ENCODE measurements around the gene ELK4. TPM values are rescaled to one million over a fixed set of nuclear protein-coding genes. Genes with fewer than 3 reads are reported as not detected.

The ELK4 gene, protein sequence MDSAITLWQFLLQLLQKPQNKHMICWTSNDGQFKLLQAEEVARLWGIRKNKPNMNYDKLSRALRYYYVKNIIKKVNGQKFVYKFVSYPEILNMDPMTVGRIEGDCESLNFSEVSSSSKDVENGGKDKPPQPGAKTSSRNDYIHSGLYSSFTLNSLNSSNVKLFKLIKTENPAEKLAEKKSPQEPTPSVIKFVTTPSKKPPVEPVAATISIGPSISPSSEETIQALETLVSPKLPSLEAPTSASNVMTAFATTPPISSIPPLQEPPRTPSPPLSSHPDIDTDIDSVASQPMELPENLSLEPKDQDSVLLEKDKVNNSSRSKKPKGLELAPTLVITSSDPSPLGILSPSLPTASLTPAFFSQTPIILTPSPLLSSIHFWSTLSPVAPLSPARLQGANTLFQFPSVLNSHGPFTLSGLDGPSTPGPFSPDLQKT
- 10 to 100 TPM in 4 of 5 donors, 1 to 10 TPM in 1; 8.0 to 38.7 (median 18.1) TPM for total RNA-seq
- polyA plus RNA-seq: 1 to 10 TPM; 3.5 to 4.1 (median 4.0) TPM
- long read RNA-seq, donor 1: 0 reads
- long read RNA-seq, donor 2, full-length matches to known transcripts: 9 of 18 reads
- long read RNA-seq, donor 2, partial matches to known transcripts: 9 of 18 reads
- long read RNA-seq, donor 2, other reads (novel, unspliced or antisense): 0 of 18 reads
- long read RNA-seq, donor 3, partial matches to known transcripts: 5 of 5 reads
- long read RNA-seq, donor 3, other reads (novel, unspliced or antisense): 0 of 5 reads
- long read RNA-seq, donor 4: 0 reads
- long read RNA-seq, donor 5, full-length matches to known transcripts: 1 of 95 reads
- long read RNA-seq, donor 5, partial matches to known transcripts: 94 of 95 reads
- long read RNA-seq, donor 5, other reads (novel, unspliced or antisense): 0 of 95 reads
- long read RNA-seq, donor 6: 0 reads
- long read RNA-seq, donor 7: 0 reads
- long read RNA-seq, donor 8, full-length matches to known transcripts: 4 of 10 reads
- long read RNA-seq, donor 8, partial matches to known transcripts: 6 of 10 reads
- long read RNA-seq, donor 8, other reads (novel, unspliced or antisense): 0 of 10 reads
- long read RNA-seq, donor 9, partial matches to known transcripts: 0 of 3 reads
- long read RNA-seq, donor 9, other reads (novel, unspliced or antisense): 0 of 3 reads
- long read RNA-seq, donor 10: 0 reads

DNA sequence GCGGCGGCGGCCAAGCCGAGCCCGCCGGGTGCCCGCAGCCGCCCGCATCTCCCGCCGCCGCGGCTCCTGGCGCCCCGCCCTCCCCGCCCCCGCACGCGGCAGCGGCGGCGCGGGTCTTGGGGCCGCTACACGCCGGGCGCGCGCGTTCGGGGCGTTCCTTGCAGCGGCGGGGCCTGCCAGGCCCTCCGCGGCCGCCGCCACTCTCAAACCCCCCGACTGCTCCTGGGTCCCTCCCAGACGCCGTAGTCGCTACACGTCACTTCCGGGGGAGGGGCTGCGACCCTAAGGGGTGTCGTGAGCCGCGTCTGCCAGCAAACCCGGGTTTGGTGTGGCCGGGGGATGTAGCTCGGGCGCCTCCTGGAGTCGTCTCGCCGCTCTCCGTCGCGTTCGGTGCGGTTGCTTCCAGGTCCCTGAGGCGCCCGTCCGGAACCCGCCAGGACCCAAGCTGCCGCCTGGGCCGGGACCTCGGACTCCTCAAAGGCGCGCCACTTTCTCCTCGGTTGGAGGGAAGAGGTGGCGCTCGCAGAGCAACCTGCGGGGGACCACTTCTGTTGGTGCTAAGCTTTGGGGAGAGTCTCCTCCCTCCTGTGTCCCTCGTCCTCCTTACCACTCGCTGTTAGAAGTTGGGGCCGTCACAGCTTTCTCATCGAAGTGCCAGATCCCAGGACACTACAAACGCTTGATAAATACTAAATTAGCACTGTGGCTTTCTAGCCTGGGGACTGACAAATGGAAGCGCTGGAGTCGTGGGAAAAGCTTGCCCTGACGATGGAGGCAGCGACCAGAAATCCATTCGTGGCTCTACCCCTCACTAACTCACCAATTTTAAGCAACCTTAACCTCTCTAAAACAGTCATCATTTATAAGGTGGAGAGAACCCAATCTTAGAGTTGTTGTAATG lies at the start of gene ELK4:
ELK4 (minus strand) TSS at position 244 of the 901 bp plus-strand sequence. CDS start 8,129 bp downstream, outside the sequence.
- H3K36me3 ChIP-seq: peaks cover 0 to 3% (median 0%) of the 10 kb centered on the region in 4 donors
- no peaks in the 10 kb centered on the region for H3K27me3 ChIP-seq
- no peaks in the 10 kb centered on the region for H3K9me3 ChIP-seq
- WGBS, 5 donors: 0 to 1% (median 1%) methylated on average over 50 to 83 of the region's 83 CpGs
- intact Hi-C loops (cut with DNase I; ENCODE audit: low total_unique reads): loop anchor here (2.0 kb wide), 1 partner anchor 39 kb away; no protein-coding TSS in a partner anchor
- H3K4me3 ChIP-seq: peak within 1 kb of the TSS; percentile 56 to 83 (median 69)
- peak; percentile 99 to 100 for DNase-seq
- H3K4me1 ChIP-seq: peaks cover 18 to 50% (median 32%) of the 10 kb centered on the region in 4 donors
- H3K27ac ChIP-seq: peak within 1 kb of the TSS; percentile 93 to 100 (median 98)
- peak in 2 of 4 donors; percentile 39 to 67 for TF ChIP-seq POLR2A (IDR thresholded peaks at IDR 0.05)
- TF ChIP-seq EP300 (IDR thresholded peaks at IDR 0.05): no peak
- TF ChIP-seq POLR2AphosphoS5 (IDR thresholded peaks at IDR 0.05): peak; percentile 94 to 99 (median 97)
- peak in 5 of 7 experiments; percentile 52 to 87 (median 72) for TF ChIP-seq CTCF (IDR thresholded peaks at IDR 0.05)

GRCh38 chr1:205681364-205681763 lies 49.6 kb upstream of the ELK4 start:
- Histone ChIP-seq H3K36me3 (no peaks in the 10 kb centered on the region), H3K4me1 (peaks cover 18 to 41% (median 30%) of the 10 kb centered on the region in 4 donors), H3K27me3 (peaks cover 0 to 8% (median 0%) of the 10 kb centered on the region in 3 donors), H3K9me3 (no peaks in the 10 kb centered on the region), H3K4me3 (no peak overlapping the region), H3K27ac (no peak overlapping the region)
- WGBS, 5 donors: 69 to 80% (median 73%) methylated on average over 3 of the region's 3 CpGs
- no peak for DNase-seq
- intact Hi-C loops (cut with DNase I; ENCODE audit: low total_unique reads): no loop called here
- TF ChIP-seq CTCF (IDR thresholded peaks at IDR 0.05): no peak
- TF ChIP-seq POLR2AphosphoS5 (IDR thresholded peaks at IDR 0.05): no peak
- TF ChIP-seq POLR2A (IDR thresholded peaks at IDR 0.05): no peak
- TF ChIP-seq EP300 (IDR thresholded peaks at IDR 0.05): no peak

- Histone ChIP-seq H3K36me3 (no peaks in the 10 kb centered on the region), H3K4me1 (peaks cover 25 to 52% (median 30%) of the 10 kb centered on the region in 4 donors), H3K27me3 (peaks cover 0 to 8% (median 0%) of the 10 kb centered on the region in 3 donors), H3K4me3 (peak within 1 kb of the TSS; percentile 65 to 75 (median 70)), H3K27ac (peak within 1 kb of the TSS; percentile 43 to 81 (median 63)), H3K9me3 (no peaks in the 10 kb centered on the region)
- TF ChIP-seq POLR2A (IDR thresholded peaks at IDR 0.05): no peak
- TF ChIP-seq POLR2AphosphoS5 (IDR thresholded peaks at IDR 0.05): no peak
- TF ChIP-seq CTCF (IDR thresholded peaks at IDR 0.05): no peak
- no peak for TF ChIP-seq EP300 (IDR thresholded peaks at IDR 0.05)
- 1 to 4% (median 1%) methylated on average over 15 to 86 of the region's 86 CpGs for WGBS, 5 donors
- DNase-seq: peak; percentile 49 to 71
- intact Hi-C loops (cut with DNase I; ENCODE audit: low total_unique reads): no loop called here
Measured at GRCh38 chr1:205680073-205680851, 48.5 kb upstream of the ELK4 start, which contains the start of gene SLC45A3. TSS of gene SLC45A3 (minus strand) at chr1:205680509. CDS start at chr1:205664656, 15,853 bp downstream.
